SJSA1 (cell line): ENCODE data around the gene KNSTRN. TPM values are rescaled to one million over a fixed set of nuclear protein-coding genes. Genes with fewer than 3 reads are reported as not detected.

Experiments
- DNase-seq, 2 experiments: peaks; one replicate each; pipeline ENCODE4 v3.0.0-alpha.2; 2015 to 2020; ENCODE audit warnings: low spot score in 2 of 2, low read depth in 1 of 2
- H3K27ac ChIP-seq: fragments of 250-450 bp; sonication (Bioruptor Pico); 2 replicates; pipeline ENCODE4 v1.5.1; 2020; ENCODE audit warnings: mild to moderate bottlenecking, moderate library complexity
- H3K27me3 ChIP-seq: fragments of 250-450 bp; sonication (Bioruptor Pico); replicated peaks from 2 replicates; pipeline ENCODE4 v1.5.1; 2020; ENCODE audit warnings: mild to moderate bottlenecking, moderate library complexity
- H3K36me3 ChIP-seq: fragments of 250-450 bp; sonication (Bioruptor Pico); 2 replicates; pipeline ENCODE4 v1.5.1; 2020; ENCODE audit warnings: mild to moderate bottlenecking
- H3K4me1 ChIP-seq: fragments of 250-450 bp; sonication (Bioruptor Pico); replicated peaks from 2 replicates; pipeline ENCODE4 v1.6.1; 2021; ENCODE audit warnings: mild to moderate bottlenecking
- H3K4me3 ChIP-seq: fragments of 250-450 bp; sonication (Bioruptor Pico); 2 replicates; pipeline ENCODE4 v1.5.1; 2020; ENCODE audit warnings: mild to moderate bottlenecking
- H3K9me3 ChIP-seq: fragments of 250-450 bp; sonication (Bioruptor Pico); replicated peaks from 2 replicates; pipeline ENCODE4 v1.5.1; 2020; ENCODE audit warnings: mild to moderate bottlenecking
- total RNA-seq: library from RNA; depleted of rRNA; stranded (reverse); fragments of >200 nt; shearing (Covaris generic); gene quantifications from 2 replicates; pipeline ENCODE4 v1.2.3, GENCODE V29; 2014

Gene KNSTRN
- total RNA-seq, 1 experiment from 2014 or later, result 96.6 TPM

DNA sequence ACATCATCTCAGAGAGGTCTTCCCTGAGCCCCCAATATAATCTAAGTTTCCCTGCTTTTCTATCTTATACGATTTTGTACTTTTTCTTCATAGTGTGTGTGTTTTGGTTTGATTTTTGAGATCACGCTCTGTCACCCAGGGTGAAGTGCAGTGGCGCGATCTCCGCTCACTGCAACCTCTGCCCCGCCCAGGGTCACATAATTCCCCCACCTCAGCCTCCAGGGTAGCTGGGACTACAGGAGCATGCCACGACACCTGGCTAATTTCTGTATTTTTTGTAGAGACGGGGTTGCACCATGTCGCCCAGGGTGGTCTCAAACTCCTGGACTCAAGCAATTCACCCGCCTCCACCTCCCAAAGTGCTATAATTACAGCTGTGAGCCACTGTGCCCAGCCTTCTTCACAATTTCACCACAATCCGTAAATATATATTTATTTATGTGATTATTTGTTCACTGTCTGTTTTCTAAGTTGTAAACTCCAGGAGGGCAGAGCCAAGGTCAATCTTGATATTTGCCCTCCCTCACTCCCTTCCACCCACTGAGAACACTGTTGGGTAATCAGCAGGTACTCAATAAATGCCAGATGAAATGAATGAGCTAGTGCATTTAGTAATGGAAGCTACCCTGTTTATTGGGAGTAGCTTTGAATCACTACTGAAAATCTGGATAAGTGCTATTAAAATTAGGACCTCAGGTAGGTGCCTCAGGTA, 547 bp upstream of the KNSTRN start:
- H3K36me3 ChIP-seq, result peaks cover 36% of the 10 kb centered on the region
- no peak for DNase-seq
- H3K4me1 ChIP-seq, result peaks cover 49% of the 10 kb centered on the region
- H3K27me3 ChIP-seq, result no peaks in the 10 kb centered on the region
- no peak overlapping the region for H3K27ac ChIP-seq
- no peaks in the 10 kb centered on the region for H3K9me3 ChIP-seq
- no peak overlapping the region for H3K4me3 ChIP-seq

DNA sequence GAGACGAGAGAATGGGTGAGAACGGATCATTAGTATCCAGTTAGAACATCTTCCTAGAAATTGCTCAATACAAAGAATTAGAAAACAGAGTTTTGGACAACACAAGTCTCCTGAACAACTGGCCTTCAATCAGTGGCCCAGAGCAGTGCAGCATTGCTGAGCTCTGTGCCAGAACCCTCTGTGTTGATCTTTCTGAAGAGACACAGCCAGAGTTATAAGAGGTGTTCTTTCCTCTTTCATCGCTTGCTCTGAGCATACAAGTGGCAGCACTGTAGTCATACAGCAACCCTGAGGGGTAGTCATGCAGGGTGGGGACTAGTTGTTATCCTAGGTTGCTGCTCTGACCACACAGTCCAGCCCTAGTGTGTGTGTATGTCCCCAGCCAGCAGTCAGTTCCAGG, 4.0 kb downstream of the KNSTRN start:
- Histone ChIP-seq H3K4me3 (no peak overlapping the region), H3K27ac (no peak overlapping the region), H3K9me3 (no peaks in the 10 kb centered on the region), H3K4me1 (peaks cover 15% of the 10 kb centered on the region), H3K27me3 (no peaks in the 10 kb centered on the region), H3K36me3 (peaks cover 81% of the 10 kb centered on the region)
- no peak for DNase-seq

DNA sequence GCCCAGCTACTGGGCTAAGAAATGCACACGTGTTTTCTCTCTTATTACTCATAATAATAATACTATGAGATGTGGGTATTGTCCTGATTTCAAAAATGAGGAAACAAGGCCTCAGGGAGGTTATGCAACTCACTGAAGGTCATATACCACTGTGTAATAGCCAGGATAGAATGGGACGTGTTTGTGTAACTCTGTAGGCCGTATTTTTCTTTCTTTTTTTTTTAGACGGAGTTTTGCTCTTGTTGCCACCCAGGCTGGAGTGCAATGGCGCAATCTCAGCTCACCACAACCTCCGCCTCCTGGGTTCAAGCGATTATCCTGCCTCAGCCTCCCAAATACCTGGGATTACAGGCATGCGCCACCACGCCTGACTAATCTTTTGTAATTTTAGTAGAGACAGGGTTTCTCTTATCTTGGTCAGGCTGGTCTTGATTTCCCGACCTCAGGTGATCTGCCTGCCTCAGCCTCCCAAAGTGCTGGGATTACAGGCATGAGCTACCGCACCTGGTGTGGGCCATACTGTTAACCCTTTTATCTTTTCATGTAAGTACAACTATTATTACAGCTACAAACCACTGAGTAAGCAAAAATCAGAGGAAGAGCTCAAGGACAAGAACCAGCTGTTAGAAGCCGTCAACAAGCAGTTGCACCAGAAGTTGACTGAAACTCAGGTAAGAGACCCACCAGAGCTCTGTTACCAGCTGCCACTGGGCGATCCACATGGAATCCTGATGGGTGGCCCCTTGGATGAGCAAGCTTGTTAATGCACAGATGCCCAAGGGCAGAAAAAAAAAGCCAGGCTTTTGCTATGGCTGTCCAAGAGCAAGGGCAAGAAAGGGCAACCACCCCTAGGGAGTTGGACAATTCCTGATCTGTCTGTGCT, 6.7 kb downstream of the KNSTRN start:
- no peaks in the 10 kb centered on the region for H3K27me3 ChIP-seq
- H3K9me3 ChIP-seq, result no peaks in the 10 kb centered on the region
- no peak overlapping the region for H3K4me3 ChIP-seq
- peaks cover 8% of the 10 kb centered on the region for H3K4me1 ChIP-seq
- peaks cover 98% of the 10 kb centered on the region for H3K36me3 ChIP-seq
- DNase-seq, result no peak
- no peak overlapping the region for H3K27ac ChIP-seq

DNA sequence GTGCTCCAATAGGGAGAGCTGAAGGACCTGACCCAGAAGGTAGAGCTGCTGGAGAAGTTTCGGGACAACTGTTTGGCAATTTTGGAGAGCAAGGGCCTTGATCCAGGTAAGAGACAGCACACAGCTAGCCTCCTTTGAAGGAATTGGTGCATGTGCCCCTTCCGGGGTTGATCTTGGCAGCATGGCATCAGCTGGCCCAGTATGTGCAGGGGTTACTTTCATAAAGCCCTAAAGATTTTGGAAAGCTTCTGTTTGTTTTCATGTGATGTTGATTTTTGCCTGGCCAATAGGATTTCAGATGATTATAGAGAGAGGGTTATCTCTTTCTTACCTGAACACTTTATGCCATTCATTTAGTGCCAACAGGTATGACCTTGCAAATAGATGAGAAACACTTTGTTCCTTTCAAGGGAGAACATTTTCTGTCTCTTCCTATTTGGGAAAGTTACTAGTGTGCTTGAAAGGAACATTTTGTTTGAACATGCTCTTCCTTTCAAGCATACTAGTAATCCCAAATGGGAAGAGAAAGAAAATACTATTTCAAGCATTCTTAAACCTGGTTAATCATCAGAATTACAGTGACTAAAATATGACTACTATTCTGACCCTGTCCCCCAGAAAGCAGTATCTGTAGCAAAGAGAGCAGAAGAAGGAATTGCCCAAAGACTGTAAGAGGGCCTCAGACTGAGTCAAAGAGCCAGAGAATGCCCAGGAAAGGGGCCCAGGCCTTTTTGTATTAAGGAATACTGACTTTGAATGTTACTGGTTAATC, 7.5 kb downstream of the KNSTRN start:
- H3K27ac ChIP-seq, result no peak overlapping the region
- DNase-seq, result no peak
- H3K36me3 ChIP-seq, result peaks cover 99% of the 10 kb centered on the region
- peaks cover 4% of the 10 kb centered on the region; the same call in 1 of the 2 replicates for H3K4me1 ChIP-seq
- no peaks in the 10 kb centered on the region for H3K27me3 ChIP-seq
- H3K9me3 ChIP-seq, result no peaks in the 10 kb centered on the region
- no peak overlapping the region for H3K4me3 ChIP-seq

DNA sequence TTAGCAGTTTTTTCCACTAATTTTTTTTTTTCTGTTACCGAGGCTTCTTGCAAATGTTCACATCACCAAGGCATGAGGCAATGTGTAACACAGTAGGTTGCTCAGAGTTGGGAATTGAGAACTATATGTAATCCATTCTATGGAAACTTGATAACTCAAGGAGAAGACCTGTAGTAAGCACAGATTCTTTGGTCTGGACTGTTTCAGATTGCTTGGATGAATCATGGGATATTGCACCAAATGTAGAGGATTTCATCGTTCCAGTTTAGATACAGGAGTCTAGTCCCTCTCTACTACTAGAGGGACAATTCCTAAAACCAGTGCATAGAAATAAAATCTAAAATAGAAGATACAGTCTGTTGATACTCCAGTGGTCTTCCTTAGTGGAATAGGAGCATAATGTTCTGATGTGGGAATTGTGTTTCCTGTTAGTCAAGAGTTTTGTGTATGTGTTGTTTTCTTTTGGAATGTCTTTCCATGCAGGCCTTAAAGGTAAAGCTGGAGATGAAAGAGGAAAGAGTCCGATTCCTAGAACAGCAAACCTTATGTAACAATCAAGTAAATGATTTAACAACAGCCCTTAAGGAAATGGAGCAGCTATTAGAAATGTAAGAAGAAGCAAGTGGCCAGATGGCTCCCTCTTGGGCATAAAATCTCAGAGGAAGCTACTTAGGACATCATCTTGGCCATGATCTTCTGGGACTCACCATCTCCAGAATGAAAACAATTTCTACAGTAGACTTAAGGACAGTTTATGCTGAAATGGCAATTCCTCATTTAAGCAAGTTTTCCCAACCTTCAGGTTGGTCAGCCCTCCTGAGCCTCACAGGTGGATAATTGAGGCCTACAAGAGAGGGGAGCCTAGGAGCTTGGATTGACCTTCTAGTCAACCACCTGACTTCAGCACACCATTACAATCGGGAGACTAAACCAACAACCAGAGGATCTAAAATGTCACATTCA, 10.7 kb downstream of the KNSTRN start:
- H3K4me3 ChIP-seq, result no peak overlapping the region
- no peak for DNase-seq
- no peaks in the 10 kb centered on the region for H3K4me1 ChIP-seq
- no peaks in the 10 kb centered on the region for H3K27me3 ChIP-seq
- no peak overlapping the region for H3K27ac ChIP-seq
- H3K36me3 ChIP-seq, result peaks cover 76% of the 10 kb centered on the region
- H3K9me3 ChIP-seq, result no peaks in the 10 kb centered on the region

DNA sequence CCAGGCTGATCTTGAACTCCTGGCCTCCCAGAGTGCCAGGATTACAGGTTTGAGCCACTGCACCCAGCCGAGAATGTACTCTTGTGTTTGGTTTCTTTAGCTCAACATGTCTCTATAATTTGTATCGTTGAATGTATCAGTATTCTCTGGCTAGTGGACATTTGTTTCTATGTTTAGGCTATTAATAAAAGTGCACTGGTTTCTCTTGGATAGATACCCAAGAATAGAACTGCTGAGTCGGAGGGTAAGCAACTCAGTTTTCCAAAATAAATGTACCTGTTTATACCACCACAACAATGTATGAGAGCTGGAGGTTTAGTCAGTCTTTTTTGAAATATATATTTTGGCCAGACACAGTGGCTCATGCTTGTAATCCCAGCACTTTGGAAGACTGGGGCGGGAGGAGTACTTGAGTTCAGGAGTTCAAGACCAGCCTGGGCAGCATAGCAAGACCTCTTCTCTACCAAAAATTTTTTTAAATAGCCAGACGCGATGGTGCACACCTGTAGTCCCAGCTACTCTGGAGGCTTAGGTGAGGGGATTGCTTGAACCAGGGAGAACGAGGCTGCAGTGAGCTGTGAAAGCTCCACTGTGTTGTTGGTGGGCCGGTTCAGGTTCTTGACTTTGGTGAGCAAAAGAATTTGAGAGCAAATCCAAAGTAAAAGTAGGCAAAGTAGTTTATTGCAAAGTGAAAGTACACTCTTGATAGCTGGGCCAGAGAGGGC, 15.3 kb downstream of the KNSTRN start:
- Histone ChIP-seq H3K36me3 (peaks cover 30% of the 10 kb centered on the region), H3K27ac (no peak overlapping the region), H3K27me3 (no peaks in the 10 kb centered on the region), H3K4me3 (no peak overlapping the region), H3K9me3 (no peaks in the 10 kb centered on the region), H3K4me1 (no peaks in the 10 kb centered on the region)
- no peak for DNase-seq

DNA sequence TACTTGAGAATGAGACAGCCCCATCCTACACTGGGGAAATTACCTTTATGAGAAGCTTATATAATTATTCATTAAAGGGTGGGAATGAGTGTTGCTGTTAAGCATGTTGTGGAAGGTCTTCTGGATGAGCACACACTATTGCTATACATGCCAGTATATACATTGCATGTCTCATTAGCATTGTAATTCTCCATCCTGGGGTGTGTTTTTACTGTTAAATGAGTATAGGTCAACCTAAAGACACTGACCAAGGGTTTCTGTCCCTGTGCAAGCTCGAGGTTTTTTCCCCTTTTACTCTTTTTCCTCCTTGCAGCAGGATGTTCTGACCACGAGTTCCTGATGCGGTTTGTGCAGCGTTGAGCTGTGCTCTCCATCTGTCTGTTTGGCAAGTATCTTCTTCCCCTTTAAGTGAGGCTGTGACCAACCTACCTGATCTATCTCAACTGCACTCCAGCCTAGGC, 15.9 kb downstream of the KNSTRN start:
- Histone ChIP-seq H3K9me3 (no peaks in the 10 kb centered on the region), H3K27me3 (no peaks in the 10 kb centered on the region), H3K27ac (no peak overlapping the region), H3K4me1 (no peaks in the 10 kb centered on the region), H3K36me3 (peaks cover 24% of the 10 kb centered on the region), H3K4me3 (no peak overlapping the region)
- no peak for DNase-seq

DNA sequence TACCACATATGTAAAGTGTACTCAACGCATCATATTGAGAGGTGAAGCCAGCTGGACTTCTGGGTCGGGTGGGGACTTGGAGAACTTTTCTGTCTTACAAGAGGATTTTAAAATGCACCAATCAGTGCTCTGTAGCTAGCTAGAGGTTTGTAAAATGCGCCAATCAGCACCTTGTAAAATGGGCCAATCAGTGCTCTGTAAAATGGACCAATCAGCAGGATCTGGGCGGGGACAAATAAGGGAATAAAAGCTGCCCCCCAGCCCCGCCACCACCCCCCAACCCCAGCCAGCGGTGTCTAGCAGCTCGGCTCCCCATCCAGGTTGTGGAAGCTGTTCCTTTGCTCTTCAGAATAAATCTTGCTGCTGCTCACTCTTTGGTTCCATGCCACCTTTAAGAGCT, 16.8 kb downstream of the KNSTRN start:
- peaks cover 15% of the 10 kb centered on the region for H3K36me3 ChIP-seq
- H3K4me1 ChIP-seq, result no peaks in the 10 kb centered on the region
- H3K4me3 ChIP-seq, result no peak overlapping the region
- no peaks in the 10 kb centered on the region for H3K27me3 ChIP-seq
- no peak overlapping the region for H3K27ac ChIP-seq
- no peak for DNase-seq
- H3K9me3 ChIP-seq, result no peaks in the 10 kb centered on the region

DNA sequence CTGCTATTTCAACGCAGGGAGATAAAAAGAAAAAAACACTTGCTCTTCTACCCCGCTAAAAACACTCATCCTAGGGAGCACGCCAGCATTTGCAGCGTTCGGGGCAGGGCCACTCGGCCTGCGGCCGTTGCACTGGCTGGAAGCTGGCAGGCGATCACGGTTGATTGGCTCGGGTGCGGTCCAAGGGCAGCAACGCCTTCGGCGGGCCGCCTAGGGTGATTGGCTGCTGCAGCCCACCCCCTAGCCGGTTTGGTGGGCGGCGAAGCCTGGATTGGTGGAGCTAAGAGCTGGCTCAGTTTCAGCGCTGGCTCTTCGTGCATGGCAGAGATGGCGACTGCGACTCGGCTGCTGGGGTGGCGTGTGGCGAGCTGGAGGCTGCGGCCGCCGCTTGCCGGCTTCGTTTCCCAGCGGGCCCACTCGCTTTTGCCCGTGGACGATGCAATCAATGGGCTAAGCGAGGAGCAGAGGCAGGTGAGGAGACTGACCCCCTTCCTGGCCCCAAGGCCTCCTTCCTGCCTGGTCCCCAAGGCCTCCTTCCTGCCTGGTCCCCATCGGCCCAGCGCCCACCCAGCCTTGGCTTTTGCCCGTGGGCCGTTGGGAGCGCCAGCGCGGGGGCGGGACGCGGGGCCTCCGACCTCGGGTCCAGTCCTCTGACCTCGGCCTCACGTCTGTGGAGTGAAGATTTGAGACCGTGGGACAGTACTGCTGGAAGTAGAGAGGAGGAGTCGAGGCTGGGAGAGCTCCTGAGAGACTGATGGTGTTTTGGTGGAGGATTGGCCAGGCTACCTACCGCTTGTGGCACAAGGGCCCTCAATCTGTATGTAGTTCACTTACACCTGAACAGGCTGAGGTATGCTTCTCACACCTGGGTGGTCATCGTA, 23.2 kb downstream of the KNSTRN start, which contains the start of gene IVD:
IVD (plus strand) TSS at position 295 of the 881 bp plus-strand sequence; CDS start at position 328, 33 bp downstream.
- Histone ChIP-seq H3K4me3 (peak within 1 kb of the TSS; percentile 66), H3K27me3 (no peaks in the 10 kb centered on the region), H3K27ac (peak within 1 kb of the TSS; percentile 22), H3K4me1 (peaks cover 13% of the 10 kb centered on the region), H3K9me3 (no peaks in the 10 kb centered on the region), H3K36me3 (peaks cover 37% of the 10 kb centered on the region)
- DNase-seq, result peak; percentile 88 to 96

DNA sequence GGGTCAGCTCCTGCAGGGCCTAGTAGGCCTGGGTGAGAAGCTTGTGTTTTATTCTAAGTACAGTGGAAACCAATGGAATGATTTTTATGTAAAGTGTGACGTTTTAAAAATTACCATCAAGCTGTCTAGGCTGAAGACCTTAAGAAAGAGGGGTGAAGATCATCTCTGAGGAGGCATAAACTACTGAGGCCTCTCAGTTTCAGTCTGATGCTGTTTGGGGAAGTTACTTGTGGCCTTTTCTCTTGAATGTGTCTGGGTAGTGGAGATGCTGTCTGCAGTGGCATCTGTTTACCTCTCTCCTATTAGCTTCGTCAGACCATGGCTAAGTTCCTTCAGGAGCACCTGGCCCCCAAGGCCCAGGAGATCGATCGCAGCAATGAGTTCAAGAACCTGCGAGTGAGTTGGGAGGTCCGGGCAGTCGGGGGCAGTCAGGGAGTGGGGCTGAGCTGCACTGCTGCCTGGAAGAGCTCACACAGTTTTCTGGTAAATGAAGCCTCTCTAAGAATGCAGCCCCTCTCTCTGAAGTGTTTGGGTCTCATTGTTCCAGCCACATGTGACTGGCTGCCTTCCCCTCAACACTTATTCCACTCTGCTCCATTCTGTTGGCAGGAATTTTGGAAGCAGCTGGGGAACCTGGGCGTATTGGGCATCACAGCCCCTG, 24.9 kb downstream of the KNSTRN start:
- H3K27me3 ChIP-seq, result no peaks in the 10 kb centered on the region
- peaks cover 54% of the 10 kb centered on the region for H3K36me3 ChIP-seq
- no peak for DNase-seq
- peaks cover 13% of the 10 kb centered on the region for H3K4me1 ChIP-seq
- H3K9me3 ChIP-seq, result no peaks in the 10 kb centered on the region
- H3K27ac ChIP-seq, result no peak overlapping the region
- no peak overlapping the region for H3K4me3 ChIP-seq

DNA sequence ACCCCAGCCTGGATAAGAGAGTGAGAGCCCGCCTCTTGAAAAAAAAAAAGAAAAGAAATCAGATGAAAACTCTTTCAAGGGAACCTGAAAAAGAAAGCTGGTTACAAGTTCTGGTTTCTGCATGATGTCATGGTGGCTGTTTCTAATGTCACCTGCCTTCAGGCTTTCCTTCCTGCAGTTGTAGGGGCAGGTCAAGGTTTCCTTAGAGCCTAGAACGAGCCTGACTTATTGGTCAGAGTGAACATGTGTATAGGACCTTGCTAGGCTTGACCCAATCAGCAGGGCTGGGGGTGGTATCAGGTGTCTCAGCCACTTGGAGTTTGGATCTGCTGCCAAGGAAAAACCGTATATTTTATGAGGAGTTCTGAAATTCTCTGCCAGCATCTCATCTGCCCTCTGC, 26.8 kb downstream of the KNSTRN start:
- peaks cover 71% of the 10 kb centered on the region for H3K36me3 ChIP-seq
- H3K27me3 ChIP-seq, result no peaks in the 10 kb centered on the region
- no peaks in the 10 kb centered on the region for H3K9me3 ChIP-seq
- peaks cover 13% of the 10 kb centered on the region for H3K4me1 ChIP-seq
- no peak for DNase-seq
- H3K4me3 ChIP-seq, result no peak overlapping the region
- no peak overlapping the region for H3K27ac ChIP-seq
